ENCODE results near the gene HCRT. TPM values are rescaled to one million over a fixed set of nuclear protein-coding genes. Genes with fewer than 3 reads are reported as not detected.
"Not testable (repeated sequence)": the region's sequence is repeated elsewhere in the genome, so short reads cannot be mapped to it uniquely, and the experiment has no call there.

The HCRT gene
- total and polyA plus RNA-seq, 7 experiments from 2014 or later = not detected

- CTCF ChIA-PET = interaction anchor here (0.8 to 3.9 kb wide), 3 partner anchors 12 to 97 kb away, joined by 4 to 54 read pairs (median 4); no protein-coding TSS in a partner anchor
- H3K4me1 Mint-ChIP-seq = peaks cover 8 to 21% (median 18%) of the 10 kb centered on the region in 7 donors
Observed at GRCh38 chr17:42225646-42226045, 40.4 kb upstream of the HCRT start.

GRCh38 chr17:42224651-42225050, 39.4 kb upstream of the HCRT start:
- Histone ChIP-seq H3K27ac (ENCODE audit: low read depth, low read length) (no peak overlapping the region), H3K27me3 (ENCODE audit: control insufficient read depth in 2 of 2, insufficient read depth in 2 of 2, low read length in 2 of 2) (no peaks in the 10 kb centered on the region), H3K9me3 (ENCODE audit: control insufficient read depth in 2 of 3, low read length in 3 of 3) (no peaks in the 10 kb centered on the region), H3K36me3 (ENCODE audit: control insufficient read depth in 2 of 3, insufficient read depth in 3 of 3, low read length in 3 of 3) (peaks cover 0 to 71% (median 23%) of the 10 kb centered on the region in 3 experiments), H3K4me3 (ENCODE audit: low read length) (no peak overlapping the region), H3K4me1 (ENCODE audit: control insufficient read depth in 2 of 2, insufficient read depth in 2 of 2, low read length in 2 of 2) (peaks cover 0 to 5% of the 10 kb centered on the region in 2 donors)
- no peaks in the 10 kb centered on the region for H3K27me3 Mint-ChIP-seq
- H3K36me3 Mint-ChIP-seq = peaks cover 0 to 27% (median 9%) of the 10 kb centered on the region in 5 donors
- peaks cover 6 to 14% (median 11%) of the 10 kb centered on the region in 7 donors for H3K4me1 Mint-ChIP-seq
- H3K27ac Mint-ChIP-seq = peak overlapping the region in 6 of 9 donors; percentile 38 to 78 (median 68)
- POLR2A ChIA-PET = interaction anchor here (1.0 to 3.0 kb wide), 2 partner anchors 26 to 50 kb away, joined by 3 to 25 read pairs; partner anchors contain the start of gene STAT5B
- H3K9me3 Mint-ChIP-seq = no peaks in the 10 kb centered on the region
- CTCF ChIA-PET = interaction anchor here (0.6 to 3.9 kb wide), 5 partner anchors 45 to 98 kb away, joined by 3 to 54 read pairs (median 20); partner anchors contain the start of gene STAT5B
- no peak for DNase-seq
- ATAC-seq = no peak
- no peak overlapping the region for H3K4me3 Mint-ChIP-seq
- intact Hi-C loops (cut with micrococcal nuclease) = no loop called here

More at GRCh38 chr17:42225646-42226045, 40.4 kb upstream of the HCRT start:
- Histone ChIP-seq H3K27me3 (ENCODE audit: control insufficient read depth in 2 of 2, insufficient read depth in 2 of 2, low read length in 2 of 2) (no peaks in the 10 kb centered on the region), H3K9me3 (ENCODE audit: control insufficient read depth in 2 of 3, low read length in 3 of 3) (no peaks in the 10 kb centered on the region), H3K4me3 (ENCODE audit: low read length) (no peak overlapping the region), H3K27ac (ENCODE audit: low read depth, low read length) (no peak overlapping the region), H3K4me1 (ENCODE audit: control insufficient read depth in 2 of 2, insufficient read depth in 2 of 2, low read length in 2 of 2) (peaks cover 0 to 5% of the 10 kb centered on the region in 2 donors), H3K36me3 (ENCODE audit: control insufficient read depth in 2 of 3, insufficient read depth in 3 of 3, low read length in 3 of 3) (peaks cover 0 to 61% (median 23%) of the 10 kb centered on the region in 3 experiments)
- Mint-ChIP-seq H3K4me3 (no peak overlapping the region), H3K27ac (peak overlapping the region in 2 of 9 donors; percentile 12 to 28), H3K27me3 (no peaks in the 10 kb centered on the region), H3K36me3 (peaks cover 0 to 29% (median 9%) of the 10 kb centered on the region in 5 donors), H3K9me3 (no peaks in the 10 kb centered on the region)
- ATAC-seq = no peak
- no peak for DNase-seq
- intact Hi-C loops (cut with micrococcal nuclease) = no loop called here
- POLR2A ChIA-PET = interaction anchor here (0.8 kb wide), 1 partner anchor 23 kb away, joined by 3 read pairs; no protein-coding TSS in a partner anchor

GRCh38 chr17:42221886-42222745, 36.9 kb upstream of the HCRT start:
- peaks cover 4 to 32% (median 12%) of the 10 kb centered on the region in 5 donors for H3K36me3 Mint-ChIP-seq
- peaks cover 0 to 9% (median 6%) of the 10 kb centered on the region in 7 donors for H3K4me1 Mint-ChIP-seq
- peaks cover 6 to 70% (median 30%) of the 10 kb centered on the region in 3 experiments for H3K36me3 ChIP-seq (ENCODE audit: control insufficient read depth in 2 of 3, insufficient read depth in 3 of 3, low read length in 3 of 3)
- H3K4me3 ChIP-seq (ENCODE audit: low read length) = no peak overlapping the region
- no peak overlapping the region for H3K4me3 Mint-ChIP-seq
- intact Hi-C loops (cut with micrococcal nuclease) = loop anchor here (1.0 to 2.0 kb wide), 11 partner anchors 26 to 305 kb away; partner anchors contain the start of gene STAT5B (in 1 of the 2)
- peak; percentile 39 to 80 (median 71) for DNase-seq
- no peaks in the 10 kb centered on the region for H3K9me3 ChIP-seq (ENCODE audit: control insufficient read depth in 2 of 3, low read length in 3 of 3)
- no peak overlapping the region for H3K27ac ChIP-seq (ENCODE audit: low read depth, low read length)
- ChIA-PET POLR2A (interaction anchor here (0.7 to 3.0 kb wide), 18 partner anchors 10 to 310 kb away, joined by 3 to 25 read pairs (median 4); partner anchors contain the start of genes DHX58, STAT3, STAT5A and STAT5B), CTCF (interaction anchor here (0.6 to 3.9 kb wide), 32 partner anchors 10 to 299 kb away, joined by 3 to 54 read pairs (median 5); partner anchors contain the start of genes STAT5A and STAT5B)
- no peaks in the 10 kb centered on the region for H3K9me3 Mint-ChIP-seq
- no peaks in the 10 kb centered on the region for H3K27me3 ChIP-seq (ENCODE audit: control insufficient read depth in 2 of 2, insufficient read depth in 2 of 2, low read length in 2 of 2)
- peak; percentile 95 for ATAC-seq
- peak overlapping the region in 8 of 9 donors; percentile 53 to 88 (median 70) for H3K27ac Mint-ChIP-seq
- H3K4me1 ChIP-seq (ENCODE audit: control insufficient read depth in 2 of 2, insufficient read depth in 2 of 2, low read length in 2 of 2) = peaks cover 0 to 5% of the 10 kb centered on the region in 2 donors
- no peaks in the 10 kb centered on the region for H3K27me3 Mint-ChIP-seq

GRCh38 chr17:42219280-42219679, 34.0 kb upstream of the HCRT start:
- POLR2A ChIA-PET; H3K9me3 ChIP-seq (ENCODE audit: control insufficient read depth in 2 of 3, low read length in 3 of 3); H3K4me3 Mint-ChIP-seq; H3K27ac Mint-ChIP-seq; DNase-seq; H3K4me1 Mint-ChIP-seq; ATAC-seq; intact Hi-C loops (cut with micrococcal nuclease); H3K27me3 Mint-ChIP-seq; CTCF ChIA-PET; H3K4me1 ChIP-seq (ENCODE audit: control insufficient read depth in 2 of 2, insufficient read depth in 2 of 2, low read length in 2 of 2); H3K4me3 ChIP-seq (ENCODE audit: low read length); H3K9me3 Mint-ChIP-seq; H3K27me3 ChIP-seq (ENCODE audit: control insufficient read depth in 2 of 2, insufficient read depth in 2 of 2, low read length in 2 of 2); H3K27ac ChIP-seq (ENCODE audit: low read depth, low read length): not testable (repeated sequence)
- peaks cover 23 to 84% (median 39%) of the 10 kb centered on the region in 3 experiments for H3K36me3 ChIP-seq (ENCODE audit: control insufficient read depth in 2 of 3, insufficient read depth in 3 of 3, low read length in 3 of 3)
- peaks cover 10 to 44% (median 22%) of the 10 kb centered on the region in 5 donors for H3K36me3 Mint-ChIP-seq

GRCh38 chr17:42214156-42214555, 28.9 kb upstream of the HCRT start:
- Histone ChIP-seq H3K36me3 (ENCODE audit: control insufficient read depth in 2 of 3, insufficient read depth in 3 of 3, low read length in 3 of 3) (peaks cover 26 to 88% (median 45%) of the 10 kb centered on the region in 3 experiments), H3K4me1 (ENCODE audit: control insufficient read depth in 2 of 2, insufficient read depth in 2 of 2, low read length in 2 of 2) (no peaks in the 10 kb centered on the region), H3K27me3 (ENCODE audit: control insufficient read depth in 2 of 2, insufficient read depth in 2 of 2, low read length in 2 of 2) (no peaks in the 10 kb centered on the region), H3K4me3 (ENCODE audit: low read length) (no peak overlapping the region), H3K27ac (ENCODE audit: low read depth, low read length) (no peak overlapping the region), H3K9me3 (ENCODE audit: control insufficient read depth in 2 of 3, low read length in 3 of 3) (no peaks in the 10 kb centered on the region)
- ChIA-PET POLR2A (interaction anchor here (1.4 kb wide), 1 partner anchor 65 kb away, joined by 4 read pairs; no protein-coding TSS in a partner anchor), CTCF (interaction anchor here (1.0 kb wide), 1 partner anchor 15 kb away, joined by 4 read pairs; no protein-coding TSS in a partner anchor)
- peaks cover 0 to 4% (median 0%) of the 10 kb centered on the region in 7 donors for H3K4me1 Mint-ChIP-seq
- peak overlapping the region in 3 of 9 donors; percentile 11 to 83 (median 54) for H3K27ac Mint-ChIP-seq
- intact Hi-C loops (cut with micrococcal nuclease) = no loop called here
- H3K9me3 Mint-ChIP-seq = no peaks in the 10 kb centered on the region
- no peak overlapping the region for H3K4me3 Mint-ChIP-seq
- DNase-seq (no peak), ATAC-seq (no peak)
- no peaks in the 10 kb centered on the region for H3K27me3 Mint-ChIP-seq
- H3K36me3 Mint-ChIP-seq = peaks cover 10 to 55% (median 32%) of the 10 kb centered on the region in 5 donors

- no peaks in the 10 kb centered on the region for H3K27me3 ChIP-seq (ENCODE audit: control insufficient read depth in 2 of 2, insufficient read depth in 2 of 2, low read length in 2 of 2)
- peak overlapping the region in 1 of 9 donors; percentile 17 for H3K27ac Mint-ChIP-seq
- intact Hi-C loops (cut with micrococcal nuclease) = no loop called here
- no peak overlapping the region for H3K4me3 ChIP-seq (ENCODE audit: low read length)
- no peaks in the 10 kb centered on the region for H3K4me1 ChIP-seq (ENCODE audit: control insufficient read depth in 2 of 2, insufficient read depth in 2 of 2, low read length in 2 of 2)
- H3K4me1 Mint-ChIP-seq = peaks cover 0 to 4% (median 0%) of the 10 kb centered on the region in 7 donors
- no peaks in the 10 kb centered on the region for H3K9me3 ChIP-seq (ENCODE audit: control insufficient read depth in 2 of 3, low read length in 3 of 3)
- H3K9me3 Mint-ChIP-seq = no peaks in the 10 kb centered on the region
- no peak overlapping the region for H3K4me3 Mint-ChIP-seq
- ChIA-PET POLR2A (interaction anchor here (1.3 kb wide), 1 partner anchor 36 kb away, joined by 3 read pairs; no protein-coding TSS in a partner anchor), CTCF (interaction anchor here (0.6 to 1.8 kb wide), 2 partner anchors 10 to 138 kb away, joined by 4 to 7 read pairs; no protein-coding TSS in a partner anchor)
- no peak overlapping the region for H3K27ac ChIP-seq (ENCODE audit: low read depth, low read length)
- no peak for ATAC-seq
- peaks cover 19 to 88% (median 42%) of the 10 kb centered on the region in 3 experiments for H3K36me3 ChIP-seq (ENCODE audit: control insufficient read depth in 2 of 3, insufficient read depth in 3 of 3, low read length in 3 of 3)
- H3K36me3 Mint-ChIP-seq = peaks cover 8 to 54% (median 31%) of the 10 kb centered on the region in 5 donors
- DNase-seq = no peak
- H3K27me3 Mint-ChIP-seq = no peaks in the 10 kb centered on the region
Observed at GRCh38 chr17:42212382-42212781, 27.1 kb upstream of the HCRT start.
